H1 (cell line): ENCODE measurements around the gene NOS2.

Experiments used
- BCL11A ChIP-seq, 2 experiments: IDR thresholded peaks; one replicate each; pipeline ENCODE4 v1.6.1; 2011; ENCODE audit warnings: low read depth in 2 of 2, low read length in 2 of 2, mild to moderate bottlenecking in 2 of 2
- CBX8 ChIP-seq: fragments of 300-800, 300-1000 bp; sonication (generic); IDR thresholded peaks from 2 replicates; pipeline ENCODE4 v1.7.1; 2016; ENCODE audit warnings: low read depth, low read length, borderline replicate concordance
- CREB1 ChIP-seq: IDR thresholded peaks from 2 replicates; pipeline ENCODE4 v1.6.1; 2012; ENCODE audit warnings: inconsistent platforms
- CTCF ChIP-seq, 3 experiments: IDR thresholded peaks; 1 replicate in 2 of 3; 2 replicates in 1 of 3; pipeline versions ENCODE4 v1.5.1 to v1.6.1; 2011; ENCODE audit warnings: low read length in 3 of 3, mild to moderate bottlenecking in 3 of 3, inconsistent platforms in 2 of 3, low read depth in 1 of 3, moderate library complexity in 1 of 3; ENCODE audit not compliant: insufficient read depth in 1 of 3; ENCODE audit errors: control extremely low read depth in 1 of 3
- E2F6 ChIP-seq: IDR thresholded peaks from 2 replicates; pipeline ENCODE4 v1.6.1; 2012; ENCODE audit warnings: inconsistent platforms
- HDAC2 ChIP-seq, 2 experiments: fragments of 300-600 bp in 1 of 2; sonication (generic) in 1 of 2; IDR thresholded peaks; 2 replicates each; pipeline ENCODE4 v1.6.1; 2011 to 2012; ENCODE audit warnings: low read depth in 2 of 2, low read length in 2 of 2, mild to moderate bottlenecking in 2 of 2, moderate library complexity in 2 of 2, borderline replicate concordance in 1 of 2, inconsistent platforms in 1 of 2
- POLR2A ChIP-seq, 2 experiments: IDR thresholded peaks; 1 replicate in 1 of 2; 2 replicates in 1 of 2; pipeline ENCODE4 v1.6.1; 2011; ENCODE audit warnings: low read depth in 2 of 2, low read length in 2 of 2, mild to moderate bottlenecking in 2 of 2; ENCODE audit errors: control extremely low read depth in 1 of 2
- POLR2AphosphoS5 ChIP-seq: IDR thresholded peaks from 2 replicates; pipeline ENCODE4 v1.6.1; 2011; ENCODE audit warnings: low read depth, low read length
- SIX5 ChIP-seq: IDR thresholded peaks from 2 replicates; pipeline ENCODE4 v1.6.1; 2011; ENCODE audit warnings: mild to moderate bottlenecking, low read depth, low read length
- TF ChIP-seq, protein P1 (sequence below): IDR thresholded peaks from 2 replicates; pipeline ENCODE4 v1.6.1; 2012; ENCODE audit warnings: inconsistent platforms
- TF ChIP-seq, protein P2 (sequence below): IDR thresholded peaks from 2 replicates; pipeline ENCODE4 v1.6.1; 2011; ENCODE audit warnings: low read length, improper control_type of control experiment

DNA sequence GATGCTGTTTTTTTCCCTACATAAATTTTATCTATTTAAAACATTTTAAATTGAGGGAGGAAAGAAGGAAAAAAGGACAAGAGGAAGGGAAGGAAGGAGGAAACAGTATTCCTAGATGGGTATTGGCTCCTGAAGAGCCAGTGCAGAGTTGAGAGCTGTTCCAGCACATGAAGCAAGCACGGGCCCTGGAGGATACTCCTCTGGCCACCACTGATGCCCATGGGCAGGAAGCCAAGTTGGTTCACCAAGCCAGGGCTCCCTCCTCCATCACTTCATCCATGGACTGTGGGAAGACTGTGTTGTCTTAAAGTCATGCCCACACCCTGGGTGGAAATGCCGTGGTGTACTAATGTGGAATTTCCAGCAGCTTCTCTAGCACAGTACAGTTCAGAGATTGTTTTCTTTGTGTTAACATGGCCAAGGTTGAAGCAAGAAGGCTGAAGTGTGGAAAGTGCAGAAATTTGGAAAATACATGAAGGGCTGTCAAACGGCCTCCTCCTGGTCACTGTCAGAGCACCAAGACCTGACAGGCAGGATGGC lies 23.9 kb upstream of the NOS2 start:
- TF ChIP-seq, protein P1, sequence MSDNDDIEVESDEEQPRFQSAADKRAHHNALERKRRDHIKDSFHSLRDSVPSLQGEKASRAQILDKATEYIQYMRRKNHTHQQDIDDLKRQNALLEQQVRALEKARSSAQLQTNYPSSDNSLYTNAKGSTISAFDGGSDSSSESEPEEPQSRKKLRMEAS = no peak
- TF ChIP-seq CBX8 (no peak), CTCF (IDR thresholded peaks at IDR 0.05; ENCODE audit: control extremely low read depth in 1 of 3, insufficient read depth in 1 of 3, low read depth in 1 of 3, low read length in 3 of 3) (no peak), HDAC2 (IDR thresholded peaks at IDR 0.05; ENCODE audit: borderline replicate concordance in 1 of 2, low read depth in 2 of 2, low read length in 2 of 2) (no peak), BCL11A (IDR thresholded peaks at IDR 0.05; ENCODE audit: low read depth in 2 of 2, low read length in 2 of 2) (no peak), POLR2AphosphoS5 (no peak), POLR2A (IDR thresholded peaks at IDR 0.05; ENCODE audit: control extremely low read depth in 1 of 2, low read depth in 2 of 2, low read length in 2 of 2) (no peak), CREB1 (no peak), E2F6 (no peak), SIX5 (no peak)
- TF ChIP-seq, protein P2, sequence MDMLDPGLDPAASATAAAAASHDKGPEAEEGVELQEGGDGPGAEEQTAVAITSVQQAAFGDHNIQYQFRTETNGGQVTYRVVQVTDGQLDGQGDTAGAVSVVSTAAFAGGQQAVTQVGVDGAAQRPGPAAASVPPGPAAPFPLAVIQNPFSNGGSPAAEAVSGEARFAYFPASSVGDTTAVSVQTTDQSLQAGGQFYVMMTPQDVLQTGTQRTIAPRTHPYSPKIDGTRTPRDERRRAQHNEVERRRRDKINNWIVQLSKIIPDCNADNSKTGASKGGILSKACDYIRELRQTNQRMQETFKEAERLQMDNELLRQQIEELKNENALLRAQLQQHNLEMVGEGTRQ = no peak
